ENCODE data around the gene LRCH4. TPM values are rescaled to one million over a fixed set of nuclear protein-coding genes. Genes with fewer than 3 reads are reported as not detected.
A peak's percentile ranks its signal among the peaks of the same experiment; 100 is the strongest.

The LRCH4 gene
- total and polyA plus RNA-seq, 9 of the 15 experiments (the other 6 are each of a cell fraction or from before 2014, with no cell fraction given) = 0.06 to 63.3 (median 15.0) TPM

- TF ChIP-seq GTF2F1 (IDR thresholded peaks at IDR 0.05; ENCODE audit: low read depth, low read length) = no peak
- no peak for TF ChIP-seq HMGXB4 (CRISPR knock-in tag; IDR thresholded peaks at IDR 0.05)
- TF ChIP-seq FOXO4 (CRISPR knock-in tag; IDR thresholded peaks at IDR 0.05) = no peak
- TF ChIP-seq NFIX (CRISPR knock-in tag; IDR thresholded peaks at IDR 0.05; ENCODE audit: low read depth) = no peak
- TF ChIP-seq FOXM1 (IDR thresholded peaks at IDR 0.05; ENCODE audit: low read depth) = no peak
- no peak for TF ChIP-seq FOXM1 (CRISPR knock-in tag; IDR thresholded peaks at IDR 0.05; ENCODE audit: low read depth)
- TF ChIP-seq NEUROD1 (IDR thresholded peaks at IDR 0.05; ENCODE audit: borderline replicate concordance, low read depth, low read length, partially characterized antibody) = no peak
- TF ChIP-seq ZNF324 (CRISPR knock-in tag; IDR thresholded peaks at IDR 0.05) = no peak
- no peak for TF ChIP-seq ZNF445 (CRISPR knock-in tag; IDR thresholded peaks at IDR 0.05; ENCODE audit: low read depth)
- TF ChIP-seq SMAD1 (IDR thresholded peaks at IDR 0.05; ENCODE audit: low read depth, low read length, partially characterized antibody) = no peak
- TF ChIP-seq E2F1 (CRISPR knock-in tag; IDR thresholded peaks at IDR 0.05) = 0 out of 2 replicates have a peak, but pooled peaks have one; percentile 15
- no peak for TF ChIP-seq ATF6 (CRISPR knock-in tag; IDR thresholded peaks at IDR 0.05)
- TF ChIP-seq CREM (IDR thresholded peaks at IDR 0.05; ENCODE audit: low read depth) = peak; percentile 34; the same call in 1 of the 2 replicates
- no peak for TF ChIP-seq ZFPM2 (CRISPR knock-in tag; IDR thresholded peaks at IDR 0.05)
These were observed 22.0 kb downstream of the LRCH4 start (continued) for GRCh38 chr7:100563809-100564400.

All from K562 (cell line).